GM18868 (cell line): Measurements from ENCODE around the gene PRPF38A.

Experiments used
- ATAC-seq: cut with Tn5 transposase; IDR thresholded peaks from one replicate; pipeline ENCODE4 v1.9.1; 2021; ENCODE audit warnings: mild to moderate bottlenecking, moderate library complexity; ENCODE audit not compliant: unreplicated experiment

PRPF38A gene

GRCh38 chr1:52455686-52456085, 51.3 kb downstream of the PRPF38A start:
- ATAC-seq, result no peak

DNA sequence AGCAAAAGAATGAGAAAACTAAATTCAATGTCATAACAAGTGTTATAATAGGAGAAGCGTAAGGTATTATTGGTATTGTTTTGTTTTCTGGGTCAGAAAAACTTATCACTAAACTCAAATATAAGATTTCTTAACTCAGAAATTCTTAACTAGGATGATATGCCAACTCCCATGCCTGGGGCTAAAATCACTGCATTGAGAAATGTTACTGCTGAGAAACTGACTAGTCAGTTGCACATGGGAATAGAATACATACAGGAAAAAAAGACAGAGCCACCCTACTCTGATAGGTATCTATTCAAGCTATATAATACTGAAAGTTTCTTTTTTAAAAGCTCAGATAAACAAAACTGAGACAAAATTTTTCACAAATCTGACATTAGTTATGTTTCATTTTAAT, 56.3 kb downstream of the PRPF38A start:
- ATAC-seq, result no peak

- ATAC-seq, result no peak
Observed at GRCh38 chr1:52461821-52462220, 57.4 kb downstream of the PRPF38A start.

DNA sequence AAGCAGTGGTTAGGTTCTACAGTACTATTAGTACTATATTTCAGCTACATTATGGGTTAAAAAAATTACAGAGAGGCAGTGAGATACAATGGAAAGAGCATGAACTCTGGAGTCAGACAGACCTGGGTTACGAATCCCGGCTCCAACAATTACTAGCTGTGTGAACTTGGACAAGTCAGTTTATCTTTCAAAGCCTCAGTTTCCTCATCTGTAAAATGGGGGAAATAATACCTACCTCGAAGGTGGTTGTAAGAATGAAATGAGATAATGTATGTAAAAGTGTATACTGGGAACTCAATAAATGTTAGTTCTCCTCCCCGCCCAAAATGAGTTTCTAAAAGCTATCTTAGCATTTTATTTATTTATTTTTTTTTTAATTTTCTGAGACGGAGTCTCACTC, 59.5 kb downstream of the PRPF38A start:
- no peak for ATAC-seq

DNA sequence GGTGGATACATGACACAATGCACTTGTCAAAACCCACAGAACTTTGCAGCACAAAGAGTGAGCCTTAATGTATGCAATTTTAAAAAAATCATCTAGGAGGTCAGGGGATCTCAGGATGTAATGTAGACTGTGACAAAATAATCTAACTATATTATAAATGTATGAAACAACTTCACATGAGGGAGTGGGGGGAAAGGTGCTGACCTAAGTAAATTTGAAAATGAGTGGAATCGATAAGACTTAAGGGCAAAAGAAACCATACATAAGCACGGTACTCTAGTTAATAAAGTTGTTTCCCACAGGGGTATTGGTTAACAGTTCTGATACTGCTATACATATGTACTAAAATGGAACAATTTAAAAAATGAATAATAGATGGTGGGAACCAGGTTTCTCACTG, 64.7 kb downstream of the PRPF38A start:
- ATAC-seq, result no peak
